AML-193 (cell line): ENCODE measurements around the gene VPS50.
A peak's percentile ranks its signal among the peaks of the same experiment; 100 is the strongest.

ENCODE experiments used
- DNase-seq, 2 experiments: peaks; one replicate each; lab custom pipeline; 2025; lab: John Stamatoyannopoulos, UW

The VPS50 gene, protein sequence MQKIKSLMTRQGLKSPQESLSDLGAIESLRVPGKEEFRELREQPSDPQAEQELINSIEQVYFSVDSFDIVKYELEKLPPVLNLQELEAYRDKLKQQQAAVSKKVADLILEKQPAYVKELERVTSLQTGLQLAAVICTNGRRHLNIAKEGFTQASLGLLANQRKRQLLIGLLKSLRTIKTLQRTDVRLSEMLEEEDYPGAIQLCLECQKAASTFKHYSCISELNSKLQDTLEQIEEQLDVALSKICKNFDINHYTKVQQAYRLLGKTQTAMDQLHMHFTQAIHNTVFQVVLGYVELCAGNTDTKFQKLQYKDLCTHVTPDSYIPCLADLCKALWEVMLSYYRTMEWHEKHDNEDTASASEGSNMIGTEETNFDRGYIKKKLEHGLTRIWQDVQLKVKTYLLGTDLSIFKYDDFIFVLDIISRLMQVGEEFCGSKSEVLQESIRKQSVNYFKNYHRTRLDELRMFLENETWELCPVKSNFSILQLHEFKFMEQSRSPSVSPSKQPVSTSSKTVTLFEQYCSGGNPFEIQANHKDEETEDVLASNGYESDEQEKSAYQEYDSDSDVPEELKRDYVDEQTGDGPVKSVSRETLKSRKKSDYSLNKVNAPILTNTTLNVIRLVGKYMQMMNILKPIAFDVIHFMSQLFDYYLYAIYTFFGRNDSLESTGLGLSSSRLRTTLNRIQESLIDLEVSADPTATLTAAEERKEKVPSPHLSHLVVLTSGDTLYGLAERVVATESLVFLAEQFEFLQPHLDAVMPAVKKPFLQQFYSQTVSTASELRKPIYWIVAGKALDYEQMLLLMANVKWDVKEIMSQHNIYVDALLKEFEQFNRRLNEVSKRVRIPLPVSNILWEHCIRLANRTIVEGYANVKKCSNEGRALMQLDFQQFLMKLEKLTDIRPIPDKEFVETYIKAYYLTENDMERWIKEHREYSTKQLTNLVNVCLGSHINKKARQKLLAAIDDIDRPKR

DNA sequence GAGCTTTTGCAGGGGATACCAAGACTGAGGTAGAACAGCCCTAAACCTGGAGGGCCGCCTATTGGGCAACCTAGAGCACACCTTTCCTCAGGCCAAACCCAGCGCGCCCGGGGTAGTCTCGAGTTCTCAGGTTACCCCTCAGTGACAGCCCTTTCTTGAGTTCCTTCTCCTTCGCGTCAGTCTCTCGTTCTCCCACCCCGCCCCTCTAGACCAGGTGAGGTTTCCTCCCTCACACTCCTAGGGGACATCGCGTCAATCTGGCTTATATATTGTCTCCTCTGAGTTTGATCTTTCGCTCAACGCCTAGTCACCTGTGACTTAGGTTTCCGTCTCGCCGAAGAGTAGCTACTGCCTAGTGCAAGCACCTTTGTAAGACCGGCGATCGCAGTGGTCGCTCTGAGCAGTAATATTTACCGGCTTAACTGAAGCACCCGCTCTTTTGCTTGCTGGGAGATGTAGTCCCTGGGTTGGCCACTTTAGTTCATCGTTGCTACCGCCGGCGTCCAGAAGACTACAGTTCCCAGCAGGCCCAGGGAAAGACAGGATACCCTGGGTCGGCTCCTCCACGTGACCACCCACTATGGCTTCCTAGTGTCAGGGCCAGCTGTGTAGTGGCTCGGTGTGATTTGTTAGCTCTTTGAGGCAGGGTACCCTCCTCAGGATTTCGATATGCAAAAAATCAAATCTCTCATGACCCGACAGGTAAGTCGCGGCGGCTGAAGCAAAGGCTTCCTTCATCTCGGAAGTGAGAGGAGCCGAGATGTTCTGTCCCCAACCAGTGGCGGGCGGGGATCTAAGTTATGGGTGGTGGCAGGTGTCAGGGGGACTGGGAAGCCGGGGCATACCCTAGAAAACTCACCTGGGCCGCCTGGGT lies at the start of gene VPS50:
TSS of gene VPS50 (plus strand) at position 568 of the 874 bp plus-strand sequence. CDS start at position 670, 102 bp downstream.
- DNase-seq: peak; percentile 93 to 94

DNA sequence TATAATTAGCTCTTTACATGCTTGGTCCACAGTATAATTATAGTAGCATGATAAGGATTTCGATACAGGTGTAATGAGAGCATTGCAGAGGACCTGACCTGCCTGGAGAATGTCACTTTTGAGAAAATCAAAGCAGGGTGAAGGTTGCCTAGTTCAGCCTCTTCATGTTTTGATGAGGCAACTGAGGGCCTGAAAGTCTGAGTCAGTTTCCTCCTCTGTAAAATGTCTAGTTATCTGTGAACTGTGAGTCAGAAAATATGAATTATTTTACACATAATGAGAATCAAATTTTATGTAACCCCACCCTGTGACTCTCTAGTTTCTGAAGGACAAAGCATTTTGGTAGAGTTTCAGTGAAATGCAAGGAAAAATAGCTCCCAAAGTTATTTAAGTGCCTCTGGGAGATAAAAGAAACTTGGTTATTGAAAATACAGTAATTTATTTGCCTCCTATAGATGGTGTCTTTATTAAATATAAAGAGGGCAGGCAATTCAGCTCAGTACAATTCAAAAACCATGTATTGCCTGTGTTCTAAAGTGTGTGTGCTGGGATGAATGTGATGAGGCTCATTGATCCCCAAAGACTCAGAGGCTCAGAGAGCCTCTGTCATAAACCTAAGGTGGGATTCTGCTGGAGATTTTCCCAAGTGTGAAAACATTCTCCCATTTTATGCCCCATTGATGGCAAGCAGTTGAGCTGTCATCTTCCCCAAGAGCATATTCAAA lies 46.7 kb upstream of the VPS50 start:
- DNase-seq: no peak

DNA sequence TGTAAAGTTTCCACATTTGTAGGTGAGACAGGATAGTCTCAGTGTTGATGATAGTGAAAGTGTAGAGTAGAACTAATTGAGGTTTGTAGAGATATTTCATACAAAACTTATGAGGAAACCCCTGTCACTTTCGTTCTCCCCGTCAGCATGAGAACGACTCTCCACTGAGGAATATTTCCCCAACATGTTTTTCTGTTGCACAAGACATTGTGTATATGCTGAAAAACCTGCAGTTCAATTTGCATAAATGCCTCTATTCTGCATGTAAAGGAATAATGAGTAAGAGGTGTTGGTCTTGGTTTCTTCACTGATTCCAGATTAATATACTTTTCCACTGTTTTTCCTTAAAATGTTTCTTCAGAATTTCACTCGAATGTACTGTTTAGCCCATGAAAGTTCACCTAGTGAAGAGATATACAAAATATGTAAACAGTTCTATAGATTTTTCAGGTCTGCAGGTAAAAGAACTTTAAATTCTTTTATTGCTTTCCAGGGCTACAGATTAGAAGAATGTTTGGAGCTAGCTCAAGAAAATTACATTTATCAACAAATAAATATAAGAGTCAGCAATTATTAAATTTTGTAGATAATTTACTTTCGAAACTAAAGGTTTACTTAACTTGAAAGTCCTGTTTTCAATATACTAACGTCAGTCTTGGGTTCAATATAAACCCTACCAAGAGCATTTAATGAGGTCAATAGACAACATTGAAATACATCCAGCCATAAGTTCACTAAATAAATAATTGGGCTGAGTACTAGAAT lies 43.1 kb upstream of the VPS50 start:
- DNase-seq: no peak

DNA sequence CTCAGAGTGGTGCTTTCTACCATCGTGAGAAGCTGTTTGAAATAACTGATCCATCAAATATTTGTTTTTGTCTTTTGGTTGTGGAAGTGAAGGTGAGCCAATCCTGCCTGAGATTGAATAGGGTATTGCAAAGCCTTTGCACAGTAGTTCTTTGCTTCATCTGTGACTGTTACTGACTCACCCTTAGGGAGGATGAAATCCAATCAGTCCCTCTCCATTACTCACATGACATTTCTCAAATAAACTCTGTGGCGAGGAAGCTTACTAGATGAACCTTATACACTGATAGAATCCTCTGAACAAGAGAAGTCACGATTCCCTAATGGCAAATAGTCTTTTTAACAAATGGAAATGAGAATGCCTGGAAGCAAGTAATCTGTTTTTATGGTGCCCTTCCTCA lies 37.8 kb upstream of the VPS50 start:
- no peak for DNase-seq

DNA sequence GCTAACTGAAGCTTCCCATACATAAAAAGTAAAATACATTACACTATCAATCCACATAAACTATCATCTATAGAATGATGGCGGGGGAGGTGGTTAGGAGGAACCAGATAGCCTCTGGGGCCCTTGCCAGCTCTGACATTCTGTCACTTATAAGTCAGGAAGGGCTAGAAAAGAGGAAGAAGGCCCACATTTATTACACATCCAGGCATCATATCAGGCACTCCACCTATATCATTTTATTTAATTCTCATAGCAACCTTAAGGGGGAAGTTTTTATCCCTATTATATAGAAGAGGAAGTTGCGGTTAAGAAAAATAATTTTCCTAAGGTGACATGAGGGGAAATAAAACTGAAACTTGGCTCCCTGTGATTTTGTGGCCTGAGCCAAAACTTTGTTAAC lies 35.8 kb upstream of the VPS50 start:
- peak; percentile 53 to 62 for DNase-seq

GRCh38 chr7:93198472-93198871 lies 33.7 kb upstream of the VPS50 start:
- DNase-seq: no peak

DNA sequence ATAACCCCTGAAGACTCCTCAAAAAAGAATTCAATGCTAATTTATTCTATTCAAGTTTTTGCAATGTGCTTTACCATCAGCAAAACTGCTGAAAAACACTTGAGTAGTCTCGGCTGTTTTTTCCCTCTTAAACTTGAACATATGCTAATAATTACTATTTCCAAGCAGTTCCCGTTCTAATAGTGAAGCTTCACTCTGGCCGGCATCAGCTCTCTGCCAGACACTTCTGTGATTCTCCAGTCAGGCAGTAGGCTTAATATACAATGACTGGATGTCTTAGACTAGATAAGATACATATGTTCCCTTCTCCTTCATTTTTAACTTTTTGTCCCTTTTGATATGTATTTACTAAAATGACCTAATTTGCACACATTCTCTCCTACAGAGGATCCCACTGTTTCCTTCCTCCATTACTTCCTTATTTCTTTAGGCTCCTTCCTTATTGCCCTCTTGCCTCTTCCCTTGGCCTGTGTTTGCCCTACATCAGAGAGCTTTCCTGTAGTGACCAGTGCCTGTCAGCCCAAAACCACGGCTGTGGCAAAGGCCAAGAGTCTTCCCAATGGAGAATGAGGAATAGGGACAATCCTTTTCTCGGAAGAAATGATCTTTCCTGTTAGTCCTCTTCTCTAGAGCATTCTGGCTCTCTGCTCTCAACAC lies 29.4 kb upstream of the VPS50 start:
- DNase-seq: no peak

DNA sequence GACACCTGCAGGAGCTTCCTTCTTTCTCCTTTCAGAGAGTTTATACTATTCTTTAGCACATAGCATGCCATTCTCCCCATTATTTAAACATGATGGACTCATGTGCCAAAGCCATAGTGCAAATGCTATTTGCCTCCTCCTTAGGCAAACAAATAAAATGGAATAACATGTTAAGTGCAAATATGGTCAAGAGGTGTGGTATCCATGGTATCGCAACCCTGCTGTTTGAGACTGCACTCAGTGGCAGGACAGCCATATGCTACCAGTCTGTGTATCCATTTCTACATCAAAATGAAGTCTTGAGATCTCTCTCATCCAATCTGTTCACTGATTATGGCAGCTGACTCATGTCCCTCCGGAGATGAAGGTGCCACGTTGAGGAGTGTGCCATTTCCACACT lies 28.7 kb upstream of the VPS50 start:
- no peak for DNase-seq

DNA sequence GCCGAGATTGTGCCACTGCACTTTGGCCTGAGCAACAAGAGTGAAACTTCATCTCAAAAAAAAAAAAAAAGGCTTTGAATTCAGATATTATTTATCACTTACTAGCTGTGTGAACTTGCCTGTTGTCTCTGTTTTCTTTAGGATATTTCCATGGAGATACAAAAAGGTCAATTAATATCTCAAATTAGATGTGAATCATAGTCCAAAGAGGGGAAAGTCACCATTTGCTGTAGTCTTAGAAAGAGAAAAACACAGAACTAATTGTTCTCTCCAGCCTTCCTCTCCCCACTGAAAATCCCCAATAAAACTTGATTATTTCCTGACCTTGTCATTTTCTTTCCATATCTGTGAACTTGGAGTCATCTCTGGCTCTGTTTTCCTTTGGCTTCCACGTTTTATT lies 27.1 kb upstream of the VPS50 start:
- DNase-seq: no peak

GRCh38 chr7:93211228-93211818 lies 20.8 kb upstream of the VPS50 start:
- DNase-seq: no peak

DNA sequence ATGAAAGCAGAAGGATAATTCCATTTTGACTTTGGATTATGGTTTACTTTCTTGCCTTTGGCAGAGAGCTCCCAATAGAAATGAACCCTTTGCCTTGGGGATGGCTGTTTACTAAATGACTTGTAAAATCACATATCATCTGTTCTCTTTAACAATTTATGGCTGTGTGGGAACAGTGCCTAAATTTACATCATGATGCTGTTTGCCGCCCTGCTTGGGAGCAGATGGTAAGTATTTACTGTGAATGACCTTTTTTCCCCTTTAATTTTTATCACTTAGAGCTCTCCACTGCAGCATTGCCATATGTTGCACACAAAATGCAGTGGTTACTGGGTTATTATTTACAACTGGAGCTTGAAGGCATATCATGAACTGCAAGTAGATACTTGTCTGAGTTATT lies 19.3 kb upstream of the VPS50 start:
- DNase-seq: no peak

DNA sequence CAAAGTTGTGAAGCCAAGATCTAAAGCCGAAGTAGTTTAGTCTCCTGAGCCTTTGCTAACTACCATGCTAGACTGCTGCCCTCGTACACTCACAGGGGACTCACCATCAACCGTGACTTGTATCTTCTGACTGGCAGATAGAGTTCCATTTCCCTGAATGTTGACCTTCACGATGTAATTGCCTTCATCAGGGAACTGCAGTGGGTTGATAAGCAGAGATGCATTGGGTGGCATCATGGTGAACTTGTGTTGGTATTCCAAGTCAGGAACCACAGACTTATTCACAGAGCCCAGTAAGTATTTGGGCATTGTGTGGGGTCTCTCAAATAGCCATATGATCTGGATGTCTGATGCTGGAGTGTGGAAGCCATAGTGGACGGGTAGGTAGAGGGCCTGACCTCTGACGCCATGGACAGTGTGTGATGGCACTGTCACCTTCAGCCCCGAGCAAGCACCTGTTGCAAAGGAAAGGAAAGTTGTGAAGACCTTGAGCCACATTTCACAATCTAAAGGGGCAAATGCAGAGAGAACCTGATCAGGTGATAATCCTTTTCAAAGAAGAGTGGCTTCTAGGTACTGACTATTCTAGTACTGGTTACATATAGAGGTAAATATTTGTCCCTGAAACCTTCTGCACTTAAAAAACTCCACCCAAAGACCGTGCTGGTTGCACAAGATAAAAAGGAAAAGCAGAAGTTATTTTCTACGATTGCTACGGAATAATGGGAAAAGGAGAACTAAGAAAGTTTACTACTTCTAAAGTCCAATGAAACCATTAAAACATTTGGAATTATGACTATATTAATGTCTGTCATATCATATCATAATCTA lies 13.0 kb upstream of the VPS50 start:
- no peak for DNase-seq

- DNase-seq: no peak
Observed at GRCh38 chr7:93219868-93220267, 12.3 kb upstream of the VPS50 start.

DNA sequence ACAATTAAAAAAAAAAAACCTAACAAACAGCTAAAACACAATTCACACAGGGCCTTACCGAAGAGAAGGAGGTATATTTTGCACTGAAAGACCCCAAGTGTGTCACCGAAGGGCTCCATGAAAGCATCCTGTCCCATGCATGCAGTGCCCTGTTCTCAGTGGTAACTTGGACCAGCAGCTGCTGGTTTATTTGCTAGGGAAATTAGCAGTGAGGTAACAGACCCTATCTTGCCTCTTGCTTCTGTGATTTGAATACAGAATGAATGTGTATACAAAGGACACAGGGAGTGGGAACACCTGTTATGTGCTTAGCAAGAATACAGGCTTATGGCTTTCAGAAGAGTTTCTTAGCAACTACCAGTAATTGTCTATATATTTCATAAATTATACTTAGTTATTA lies 5.9 kb upstream of the VPS50 start, which contains the start of gene HEPACAM2:
TSS of gene HEPACAM2 (minus strand) at position 160 of the 400 bp plus-strand sequence.
- DNase-seq: no peak

- DNase-seq: peak; percentile 69 to 76
Observed at GRCh38 chr7:93228302-93228701, 3.9 kb upstream of the VPS50 start.

DNA sequence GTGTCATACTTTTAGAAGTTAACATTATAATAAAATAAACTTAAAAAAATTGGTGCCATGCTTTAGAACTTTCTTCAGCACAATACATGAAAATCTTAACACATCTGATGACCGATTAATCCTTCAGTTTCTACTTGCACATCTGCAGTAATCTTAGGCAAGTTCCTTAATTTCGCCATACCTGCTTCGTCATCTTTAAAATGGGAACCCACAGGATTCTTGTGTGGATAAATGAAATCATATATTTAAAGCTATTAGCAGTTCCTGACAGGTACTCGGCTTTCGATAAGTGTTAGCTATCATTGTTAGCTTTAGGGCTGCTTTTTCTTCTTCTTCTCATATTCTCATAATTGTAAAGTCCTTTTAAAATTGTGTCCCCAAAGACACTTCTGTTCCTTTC lies 907 bp upstream of the VPS50 start:
- peak; percentile 30 to 52 for DNase-seq

- no peak for DNase-seq
Observed at GRCh38 chr7:93232673-93233018, 480 bp downstream of the VPS50 start.

- DNase-seq: no peak
Observed at GRCh38 chr7:93235541-93235940, 3.4 kb downstream of the VPS50 start.

GRCh38 chr7:93238131-93238530 lies 6.0 kb downstream of the VPS50 start:
- DNase-seq: no peak
